ENCODE measurements around the gene KCNQ2. TPM values are rescaled to one million over a fixed set of nuclear protein-coding genes. Genes with fewer than 3 reads are reported as not detected.

KCNQ2 gene
- polyA plus RNA-seq, 3 donors = not detected

DNA sequence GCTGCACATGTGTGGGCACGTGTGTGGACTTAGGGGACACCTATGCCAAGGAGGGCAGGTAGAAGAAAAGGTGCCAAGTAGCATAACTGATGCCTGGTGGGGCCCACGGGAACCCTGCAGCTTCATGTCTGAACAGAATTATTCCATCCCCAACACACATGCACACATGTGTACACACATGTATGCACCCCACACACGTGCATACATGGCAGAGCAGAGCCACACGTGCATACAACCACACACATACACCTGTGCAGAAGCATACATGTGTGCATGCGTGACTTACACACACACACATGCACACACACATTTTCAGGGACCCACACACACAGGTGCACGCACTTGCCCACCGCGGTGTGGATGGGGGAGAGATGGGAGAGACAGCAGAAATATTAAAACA is 59.6 kb downstream of the KCNQ2 start:
- Histone ChIP-seq H3K27ac (ENCODE audit: low read depth in 1 of 2, low read length in 2 of 2) (no peak overlapping the region), H3K27me3 (ENCODE audit: control insufficient read depth in 2 of 2, insufficient read depth in 2 of 2, low read length in 2 of 2) (no peaks in the 10 kb centered on the region), H3K36me3 (replicated peaks in 1 of 2; ENCODE audit: control insufficient read depth in 1 of 2, insufficient read depth in 2 of 2, low read length in 2 of 2) (no peaks in the 10 kb centered on the region), H3K79me2 (ENCODE audit: insufficient read depth, low read length) (no peaks in the 10 kb centered on the region), H3K4me3 (replicated peaks in 1 of 3; ENCODE audit: low read depth in 2 of 3, low read length in 3 of 3) (no peak overlapping the region), H4K20me1 (ENCODE audit: insufficient read depth, low read length) (no peaks in the 10 kb centered on the region), H3K4me2 (replicated peaks; ENCODE audit: extremely low read depth, low read length, poor library complexity, severe bottlenecking) (no peak overlapping the region), H3K4me1 (ENCODE audit: control insufficient read depth in 1 of 2, insufficient read depth in 2 of 2, low read length in 2 of 2) (no peaks in the 10 kb centered on the region), H3K9me3 (replicated peaks in 1 of 2; ENCODE audit: control insufficient read depth in 1 of 2, insufficient read depth in 1 of 2, low read length in 2 of 2) (no peaks in the 10 kb centered on the region), H3K9ac (ENCODE audit: insufficient read depth, low read length, poor library complexity, severe bottlenecking) (no peak overlapping the region), H2AFZ (ENCODE audit: insufficient read depth, low read depth, low read length, poor library complexity, severe bottlenecking) (no peak overlapping the region)
- no peak for DNase-seq
- intact Hi-C loops (cut with micrococcal nuclease) = no loop called here
- no peak for TF ChIP-seq CTCF (IDR thresholded peaks at IDR 0.05)
- Mint-ChIP-seq H3K4me1 (no peaks in the 10 kb centered on the region), H3K9me3 (peaks cover 0 to 1% (median 0%) of the 10 kb centered on the region in 7 donors), H3K27me3 (ENCODE audit: low read depth in 3 of 3) (peaks cover 1 to 6% (median 3%) of the 10 kb centered on the region in 3 donors), H3K36me3 (no peaks in the 10 kb centered on the region), H3K27ac (no peak overlapping the region), H3K4me3 (no peak overlapping the region)
- WGBS (ENCODE audit: insufficient coverage) = 81% methylated on average over 3 of the region's 8 CpGs

GRCh38 chr20:63411898-63412631 is 60.4 kb downstream of the KCNQ2 start:
- Histone ChIP-seq H3K27me3 (ENCODE audit: control insufficient read depth in 2 of 2, insufficient read depth in 2 of 2, low read length in 2 of 2) (no peaks in the 10 kb centered on the region), H3K9me3 (replicated peaks in 1 of 2; ENCODE audit: control insufficient read depth in 1 of 2, insufficient read depth in 1 of 2, low read length in 2 of 2) (no peaks in the 10 kb centered on the region), H4K20me1 (ENCODE audit: insufficient read depth, low read length) (no peaks in the 10 kb centered on the region), H3K36me3 (replicated peaks in 1 of 2; ENCODE audit: control insufficient read depth in 1 of 2, insufficient read depth in 2 of 2, low read length in 2 of 2) (no peaks in the 10 kb centered on the region), H3K4me2 (replicated peaks; ENCODE audit: extremely low read depth, low read length, poor library complexity, severe bottlenecking) (no peak overlapping the region), H3K4me3 (replicated peaks in 1 of 3; ENCODE audit: low read depth in 2 of 3, low read length in 3 of 3) (no peak overlapping the region), H3K4me1 (ENCODE audit: control insufficient read depth in 1 of 2, insufficient read depth in 2 of 2, low read length in 2 of 2) (no peaks in the 10 kb centered on the region), H3K27ac (ENCODE audit: low read depth in 1 of 2, low read length in 2 of 2) (no peak overlapping the region), H3K79me2 (ENCODE audit: insufficient read depth, low read length) (no peaks in the 10 kb centered on the region), H3K9ac (ENCODE audit: insufficient read depth, low read length, poor library complexity, severe bottlenecking) (no peak overlapping the region), H2AFZ (ENCODE audit: insufficient read depth, low read depth, low read length, poor library complexity, severe bottlenecking) (no peak overlapping the region)
- Mint-ChIP-seq H3K27me3 (ENCODE audit: low read depth in 3 of 3) (peaks cover 1 to 6% (median 3%) of the 10 kb centered on the region in 3 donors), H3K36me3 (no peaks in the 10 kb centered on the region), H3K9me3 (peaks cover 0 to 2% (median 0%) of the 10 kb centered on the region in 7 donors), H3K4me1 (no peaks in the 10 kb centered on the region), H3K27ac (no peak overlapping the region), H3K4me3 (no peak overlapping the region)
- intact Hi-C loops (cut with micrococcal nuclease) = no loop called here
- DNase-seq = no peak
- 71% methylated on average over 38 of the region's 39 CpGs for WGBS (ENCODE audit: insufficient coverage)
- no peak for TF ChIP-seq CTCF (IDR thresholded peaks at IDR 0.05)
